ENCODE data around the gene MGMT. TPM values are rescaled to one million over a fixed set of nuclear protein-coding genes. Genes with fewer than 3 reads are reported as not detected.

The MGMT gene
- total RNA-seq, 1 donor from 2014 or later = 5.7 TPM

DNA sequence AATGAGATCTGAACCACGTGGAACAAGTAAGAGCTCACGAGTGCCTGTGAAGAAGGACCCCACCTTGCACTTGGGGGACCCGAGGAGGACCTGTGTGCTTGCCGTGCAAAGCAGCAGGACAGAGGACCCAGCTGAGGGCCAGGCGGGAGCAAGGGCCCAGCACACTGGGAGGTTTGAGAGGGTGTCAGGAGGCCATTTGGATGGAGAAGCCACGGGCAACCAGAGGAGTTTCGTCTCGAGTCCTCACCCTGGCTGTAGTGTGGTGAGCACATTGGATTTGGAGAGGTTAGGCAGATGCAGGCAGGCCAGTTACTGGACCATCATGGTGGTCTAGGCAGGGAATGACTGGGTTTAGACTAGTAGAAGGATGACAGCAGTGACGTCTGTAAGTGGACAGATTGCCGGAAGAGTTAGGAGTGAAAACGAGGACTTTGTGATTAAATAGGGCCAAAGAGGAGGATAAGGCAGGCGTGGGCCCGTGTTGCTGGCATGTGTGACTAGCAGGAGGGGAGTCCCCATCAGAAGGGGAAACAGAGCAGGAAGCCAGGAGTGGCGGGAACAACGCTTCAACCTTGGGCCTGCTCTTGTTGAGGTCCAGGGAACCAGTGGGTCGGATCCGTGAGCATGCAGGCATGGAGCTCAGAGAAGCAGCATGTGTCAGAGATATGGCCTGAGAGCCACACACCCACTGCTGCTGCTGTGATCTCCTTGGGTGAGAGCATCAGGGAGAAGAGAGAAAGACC, 208.2 kb downstream of the MGMT start:
- DNase-seq (ENCODE audit: low spot score in 2 of 2) (no peak), FAIRE-seq (no peak)

- no peak for DNase-seq (ENCODE audit: low spot score in 2 of 2)
- FAIRE-seq = no peak
These were observed 209.0 kb downstream of the MGMT start for GRCh38 chr10:129676014-129676413.

DNA sequence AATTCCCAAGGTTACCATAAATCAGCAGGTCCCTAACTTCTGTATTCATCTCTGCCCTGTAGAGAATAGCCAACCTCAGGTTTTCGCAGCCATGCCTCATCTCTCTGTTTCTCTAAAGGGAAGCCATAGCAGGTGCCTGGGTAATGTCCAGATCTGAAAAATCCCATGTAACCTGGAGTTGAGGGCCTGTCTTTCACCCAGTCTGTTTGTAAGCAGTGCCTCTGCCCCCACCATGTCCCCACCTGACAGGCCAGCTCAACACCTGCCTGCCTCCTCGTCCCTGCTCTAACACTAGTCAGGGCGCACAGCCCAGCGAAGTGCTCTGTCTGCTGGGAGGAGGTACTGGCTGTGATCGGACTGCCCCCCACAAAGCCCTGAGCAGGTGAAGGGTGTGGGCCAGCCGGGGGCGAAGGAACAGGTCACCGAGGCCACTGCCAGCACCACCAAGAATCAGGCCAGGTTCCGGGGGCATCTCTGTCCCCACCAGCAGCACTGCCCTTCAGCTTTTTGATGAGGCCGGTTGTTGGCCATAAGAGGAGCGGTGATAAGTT, 210.4 kb downstream of the MGMT start:
- FAIRE-seq = no peak
- no peak for DNase-seq (ENCODE audit: low spot score in 2 of 2)

DNA sequence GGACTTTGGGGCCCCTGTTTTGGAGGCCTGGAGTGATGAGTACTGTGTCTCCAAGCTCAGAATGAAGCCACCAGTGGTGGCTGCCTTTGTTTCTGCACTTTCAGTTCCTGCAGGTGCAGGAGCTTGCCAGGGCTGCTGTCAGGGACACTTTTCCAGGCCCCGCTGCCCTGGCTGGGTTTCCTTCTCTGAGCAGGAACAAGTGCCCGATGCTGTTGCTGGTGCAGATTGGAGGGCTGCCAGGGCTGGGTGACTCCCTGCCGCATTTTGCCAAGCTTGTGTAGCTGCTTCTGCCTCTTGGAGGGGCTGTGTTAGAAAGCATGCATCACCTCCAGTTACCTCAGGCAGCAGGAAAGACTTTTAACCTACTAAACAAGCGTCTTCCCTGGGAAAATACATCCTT, 211.1 kb downstream of the MGMT start:
- FAIRE-seq (no peak), DNase-seq (ENCODE audit: low spot score in 2 of 2) (no peak)

DNA sequence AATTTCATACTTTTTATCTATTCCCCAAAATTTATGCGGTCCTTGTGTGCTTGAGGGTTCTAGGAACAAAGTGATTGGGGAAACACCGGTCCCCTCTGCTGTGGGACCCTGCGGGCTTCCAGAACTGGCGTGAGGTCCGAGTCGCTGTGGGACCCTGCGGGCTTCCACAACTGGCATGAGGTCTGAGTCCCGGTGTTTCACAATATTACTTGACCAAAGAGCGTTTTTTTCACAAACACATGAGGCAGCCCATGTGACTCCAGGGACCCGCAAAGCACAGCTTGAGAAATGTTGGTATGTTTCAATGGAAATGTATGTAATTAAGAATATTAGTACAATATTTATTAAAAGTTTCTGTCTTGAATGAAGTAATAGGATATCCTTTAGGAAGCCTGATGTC, 212.2 kb downstream of the MGMT start:
- FAIRE-seq (no peak), DNase-seq (ENCODE audit: low spot score in 2 of 2) (no peak)

GRCh38 chr10:129680661-129681344, 213.8 kb downstream of the MGMT start:
- DNase-seq (ENCODE audit: low spot score in 2 of 2) (no peak), FAIRE-seq (no peak)

DNA sequence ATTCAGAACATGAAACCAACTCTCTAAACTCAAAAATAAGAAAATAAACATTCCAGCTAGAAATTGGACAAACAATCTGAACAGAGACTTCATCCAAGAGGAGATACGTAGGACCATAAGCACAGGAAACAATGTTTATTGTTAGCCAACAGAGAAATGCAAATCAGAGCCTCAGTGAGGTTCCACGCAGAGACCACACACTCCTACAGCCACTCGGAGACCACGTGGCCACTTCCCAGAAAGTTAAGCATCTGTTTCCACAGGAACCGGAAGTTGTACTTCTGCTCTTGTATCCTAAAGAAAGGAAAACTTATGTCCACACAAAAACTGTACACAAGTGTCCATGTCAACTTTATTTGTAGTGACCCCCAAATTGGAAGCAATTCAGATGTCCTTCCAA, 214.8 kb downstream of the MGMT start:
- FAIRE-seq = no peak
- DNase-seq (ENCODE audit: low spot score in 2 of 2) = no peak

DNA sequence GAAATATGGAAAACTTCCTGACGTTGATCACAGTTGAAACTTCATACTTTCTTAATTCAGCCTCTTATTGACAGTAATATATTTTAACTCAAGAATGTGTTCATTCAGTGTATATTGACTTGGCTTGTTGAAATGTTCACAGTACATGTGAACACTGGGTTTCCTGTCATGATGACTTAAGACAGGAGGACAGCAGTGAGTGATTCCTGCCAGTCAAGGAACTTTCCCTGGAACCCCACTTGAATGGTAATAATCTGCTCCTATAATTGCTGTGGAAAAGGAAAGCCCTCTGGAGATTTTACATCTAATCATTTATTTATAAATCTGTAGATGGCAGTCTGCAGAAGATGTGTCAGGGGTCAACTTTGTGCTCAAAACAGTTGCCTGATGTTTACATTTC, 216.5 kb downstream of the MGMT start:
- no peak for DNase-seq (ENCODE audit: low spot score in 2 of 2)
- no peak for FAIRE-seq

DNA sequence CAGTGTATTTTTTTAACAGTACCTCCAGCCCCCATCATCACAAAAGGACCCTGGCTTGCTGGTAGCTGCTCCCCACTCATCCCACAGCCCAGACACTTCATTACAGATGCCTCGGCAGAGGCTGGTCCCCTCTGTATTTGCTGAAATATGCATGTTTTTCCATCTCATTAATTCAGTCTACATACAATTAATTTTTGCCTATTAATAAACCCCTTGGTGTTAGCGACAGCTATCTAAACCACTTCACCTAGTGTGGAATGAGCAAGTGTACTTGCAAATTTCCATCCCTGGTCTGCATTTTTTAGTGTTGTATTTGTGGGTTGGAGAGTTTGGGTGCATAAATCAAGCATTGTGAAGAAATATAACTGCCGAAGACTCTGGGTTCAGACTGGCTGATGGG, 216.9 kb downstream of the MGMT start:
- FAIRE-seq (no peak), DNase-seq (ENCODE audit: low spot score in 2 of 2) (no peak)

- FAIRE-seq (no peak), DNase-seq (ENCODE audit: low spot score in 2 of 2) (no peak)
These were observed 218.2 kb downstream of the MGMT start for GRCh38 chr10:129685271-129685670.

DNA sequence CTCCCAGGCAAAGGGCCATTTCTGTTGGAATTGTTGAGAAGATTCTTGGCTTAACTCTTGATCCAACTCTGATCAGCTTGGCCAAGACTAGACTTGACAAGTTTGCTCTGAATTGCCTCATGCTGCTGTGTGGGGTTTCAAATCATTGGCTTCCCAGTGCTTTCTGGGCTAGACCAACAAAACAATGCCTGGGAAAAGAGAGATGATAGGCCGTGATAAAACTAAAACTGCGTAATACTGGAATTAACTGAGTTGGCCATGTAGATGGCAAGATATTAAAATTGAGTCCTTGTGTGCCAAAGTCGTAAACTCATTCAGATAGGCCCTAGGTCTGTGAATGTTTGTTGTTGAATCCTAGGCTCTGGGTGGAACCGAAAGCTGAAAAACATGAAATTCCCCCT, 222.6 kb downstream of the MGMT start:
- no peak for FAIRE-seq

GRCh38 chr10:129690248-129691070, 223.4 kb downstream of the MGMT start:
- no peak for FAIRE-seq
- no peak for DNase-seq (ENCODE audit: low spot score in 2 of 2)

More for the DNA sequence above, 222.6 kb downstream of the MGMT start:
- DNase-seq (ENCODE audit: low spot score in 2 of 2) = no peak

DNA sequence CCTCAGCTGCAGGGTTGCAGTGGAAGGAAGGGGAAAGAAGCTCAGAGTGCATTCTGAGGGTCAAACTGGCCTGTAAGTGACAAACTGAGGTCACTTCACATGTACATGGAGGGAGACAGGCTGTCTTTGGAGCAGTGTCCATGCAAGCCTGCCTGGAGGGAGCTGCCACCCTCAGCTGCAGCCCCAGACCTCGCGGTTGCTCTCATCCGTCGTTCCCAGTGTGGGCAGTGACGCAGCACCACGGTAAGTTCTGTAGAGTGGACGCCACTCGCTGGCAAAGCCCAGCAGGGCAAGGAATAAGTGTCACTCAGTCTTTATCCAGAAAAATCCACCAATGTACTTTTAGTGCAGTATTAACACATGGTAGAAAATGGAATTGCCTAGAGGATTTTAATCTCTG, 225.7 kb downstream of the MGMT start:
- FAIRE-seq = no peak
- DNase-seq (ENCODE audit: low spot score in 2 of 2) = no peak

DNA sequence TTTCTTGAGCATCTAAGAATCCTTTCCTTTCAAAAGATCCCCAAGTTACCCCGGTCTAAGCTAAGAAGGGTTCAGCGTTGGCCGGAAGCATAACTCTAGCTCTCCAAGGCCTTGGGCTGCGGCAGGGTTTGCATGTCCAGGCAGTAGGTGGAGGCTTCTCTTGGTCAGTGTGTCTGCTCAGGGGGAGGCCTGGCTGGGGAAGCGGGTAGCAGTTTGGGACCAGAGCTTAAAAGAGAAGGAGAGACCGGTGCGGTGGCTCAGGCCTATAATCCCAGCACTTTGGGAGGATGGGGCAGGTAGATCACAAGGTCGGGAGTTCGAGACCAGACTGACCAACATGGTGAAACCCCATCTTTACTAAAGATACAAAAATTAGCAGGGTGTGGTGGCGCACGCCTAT, 226.3 kb downstream of the MGMT start:
- FAIRE-seq = no peak

DNA sequence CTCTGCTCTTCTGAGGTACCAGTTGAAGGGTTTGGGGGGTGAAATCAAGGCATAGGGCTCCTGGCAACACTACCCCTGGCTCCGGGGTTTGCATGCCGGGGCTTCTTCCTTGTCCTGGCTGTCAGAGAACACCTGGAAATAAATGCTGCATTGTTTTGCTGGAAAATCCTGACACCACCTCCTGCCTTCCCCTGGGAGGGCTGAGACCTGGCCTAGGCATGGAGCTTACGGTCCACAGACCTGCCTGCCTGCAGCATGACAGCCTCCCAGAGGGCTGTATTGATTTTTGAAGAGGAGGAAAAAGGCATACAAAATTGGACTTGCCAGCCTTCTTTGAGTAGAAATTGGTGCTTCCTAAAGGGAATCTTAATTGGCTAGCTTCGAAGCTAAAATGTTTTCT, 227.1 kb downstream of the MGMT start:
- DNase-seq (ENCODE audit: low spot score in 2 of 2) = no peak

More for the DNA sequence above, 226.3 kb downstream of the MGMT start:
- DNase-seq (ENCODE audit: low spot score in 2 of 2) = no peak

DNA sequence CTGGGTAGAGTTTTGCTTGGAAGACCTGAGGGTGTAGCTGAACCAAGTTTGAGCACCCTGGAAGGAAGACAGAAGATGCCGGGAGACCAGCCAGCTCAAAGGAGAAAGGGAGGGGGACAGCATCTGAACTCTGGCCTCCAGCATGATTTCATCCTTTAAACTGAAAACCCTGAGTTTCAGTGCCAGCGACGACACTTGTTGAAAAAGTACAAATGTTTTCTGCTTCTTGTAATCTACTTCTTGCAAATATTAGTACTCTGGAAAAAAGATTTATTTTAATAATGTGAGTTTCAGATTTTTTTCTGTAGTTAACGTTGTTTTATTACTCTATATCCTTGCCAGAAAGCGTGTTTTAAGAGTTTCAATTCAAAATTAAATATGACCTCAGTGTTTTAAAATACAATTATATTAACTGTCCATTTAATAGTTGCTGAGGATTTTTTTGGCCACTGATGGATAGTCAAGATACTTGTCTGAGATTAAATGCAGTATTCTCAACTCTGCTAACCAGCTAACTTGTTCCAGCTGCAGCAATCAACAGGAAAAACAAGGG, 227.7 kb downstream of the MGMT start:
- DNase-seq (ENCODE audit: low spot score in 2 of 2) (peak in 1 of 2 donors; percentile 12), FAIRE-seq (peak; percentile 44)

More for the DNA sequence above, 227.1 kb downstream of the MGMT start:
- no peak for FAIRE-seq

- DNase-seq (ENCODE audit: low spot score in 2 of 2) (no peak), FAIRE-seq (no peak)
These were observed 228.6 kb downstream of the MGMT start for GRCh38 chr10:129695671-129696070.

DNA sequence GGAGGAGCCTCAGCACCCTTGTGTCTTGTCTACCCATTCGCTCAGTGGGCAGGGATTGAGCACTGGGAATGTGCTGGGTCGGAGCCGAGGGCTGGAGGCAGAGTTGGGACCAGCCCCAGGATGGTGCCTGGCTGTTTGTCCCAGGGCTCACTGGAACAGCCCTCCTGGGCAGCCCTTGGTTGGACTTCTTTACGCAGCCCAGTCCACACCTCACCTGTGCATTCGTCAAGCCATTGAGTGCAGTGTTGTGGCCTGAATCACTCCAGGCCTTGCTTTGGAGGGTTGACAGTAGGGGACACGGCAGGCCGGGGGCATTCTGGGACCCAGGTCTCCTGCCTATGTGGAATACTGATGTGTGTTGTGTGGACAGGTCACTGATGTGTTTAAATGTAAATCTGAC, 229.6 kb downstream of the MGMT start:
- FAIRE-seq (no peak), DNase-seq (ENCODE audit: low spot score in 2 of 2) (no peak)

- DNase-seq (ENCODE audit: low spot score in 2 of 2) (no peak), FAIRE-seq (no peak)
These were observed 230.6 kb downstream of the MGMT start for GRCh38 chr10:129697463-129698247.
